NCI-H187 (cell line): ENCODE data around the gene SAMD4A.
"Not testable (repeated sequence)": the region's sequence is repeated elsewhere in the genome, so short reads cannot be mapped to it uniquely, and the experiment has no call there.

Experiments
- DNase-seq, 2 experiments: peaks; one replicate each; lab custom pipeline; 2025; lab: John Stamatoyannopoulos, UW

The SAMD4A gene

GRCh38 chr14:54734966-54735365 lies 168.0 kb downstream of the SAMD4A start:
- DNase-seq: no peak

- DNase-seq: no peak
Measured at GRCh38 chr14:54735424-54735823, 168.5 kb downstream of the SAMD4A start.

DNA sequence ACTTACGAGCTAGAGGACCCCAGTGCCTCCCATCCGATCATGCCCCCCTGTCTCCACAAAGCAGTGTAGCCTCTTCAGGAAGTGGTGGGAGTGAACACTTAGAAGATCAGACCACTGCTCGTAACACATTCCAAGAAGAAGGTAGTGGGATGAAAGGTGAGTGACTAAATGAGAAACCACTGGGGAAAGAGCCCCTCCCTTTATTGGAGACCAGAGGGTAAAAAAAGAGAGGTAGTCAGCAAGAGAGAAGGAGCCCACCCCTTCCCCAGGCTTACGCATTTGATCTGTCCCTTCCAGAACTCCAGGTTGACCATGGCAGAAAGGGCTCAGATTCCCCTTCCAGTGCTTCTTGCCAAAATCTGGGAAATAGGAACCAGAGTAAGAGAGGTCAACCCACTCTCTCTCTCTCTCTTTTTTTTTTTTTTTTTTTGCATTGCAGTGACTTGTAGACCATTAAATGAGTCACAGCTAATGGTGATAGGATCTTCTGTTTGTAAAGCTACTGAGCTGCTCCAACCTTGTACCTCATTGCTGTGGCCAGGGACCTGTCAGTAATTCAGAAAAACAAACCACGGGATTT lies 170.3 kb downstream of the SAMD4A start:
- DNase-seq: no peak

- DNase-seq: no peak
Measured at GRCh38 chr14:54738009-54738408, 171.1 kb downstream of the SAMD4A start.

GRCh38 chr14:54739514-54739913 lies 172.6 kb downstream of the SAMD4A start:
- DNase-seq: no peak

DNA sequence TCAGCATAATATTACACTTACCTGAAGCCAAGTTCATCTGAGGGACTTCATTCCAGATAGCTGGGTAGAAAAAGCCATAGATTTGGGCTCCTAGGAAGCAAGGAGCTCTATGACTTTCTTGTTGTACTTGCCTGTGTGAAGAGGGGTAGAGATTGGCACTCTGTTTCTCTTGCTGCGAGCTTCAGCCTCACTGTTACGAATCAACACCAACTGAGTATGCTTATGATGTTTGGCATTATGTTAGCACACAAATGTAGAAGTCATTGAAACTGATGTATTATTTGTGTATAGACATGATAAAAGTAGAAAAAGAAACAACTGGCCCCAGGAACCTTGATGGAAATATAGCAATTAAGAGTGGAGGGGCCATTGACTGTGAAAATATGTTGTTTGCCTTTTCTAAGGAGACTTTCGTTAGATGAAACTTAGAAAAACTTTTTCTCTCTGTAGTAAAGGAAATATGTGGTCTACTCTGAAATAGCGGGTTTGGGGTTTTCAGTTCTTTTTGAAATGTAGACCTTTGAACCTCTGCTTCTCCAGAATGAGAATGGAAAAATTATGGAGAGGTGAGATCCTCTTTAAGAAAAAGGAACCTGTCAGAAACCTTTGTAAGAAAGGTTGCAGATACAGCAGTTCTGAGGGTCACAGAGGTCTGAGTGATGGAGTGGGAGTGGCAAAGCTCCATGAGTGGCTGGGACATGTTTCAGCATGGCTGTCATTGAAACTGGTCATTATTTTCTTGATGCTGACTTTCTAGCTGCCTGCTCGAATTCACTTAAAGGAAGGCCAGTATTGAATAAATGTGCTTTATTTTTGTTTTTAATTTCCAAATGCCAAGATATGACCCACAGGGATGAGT lies 175.8 kb downstream of the SAMD4A start:
- DNase-seq: no peak

GRCh38 chr14:54743382-54743781 lies 176.5 kb downstream of the SAMD4A start:
- DNase-seq: no peak

- DNase-seq: no peak
Measured at GRCh38 chr14:54746019-54746418, 179.1 kb downstream of the SAMD4A start.

DNA sequence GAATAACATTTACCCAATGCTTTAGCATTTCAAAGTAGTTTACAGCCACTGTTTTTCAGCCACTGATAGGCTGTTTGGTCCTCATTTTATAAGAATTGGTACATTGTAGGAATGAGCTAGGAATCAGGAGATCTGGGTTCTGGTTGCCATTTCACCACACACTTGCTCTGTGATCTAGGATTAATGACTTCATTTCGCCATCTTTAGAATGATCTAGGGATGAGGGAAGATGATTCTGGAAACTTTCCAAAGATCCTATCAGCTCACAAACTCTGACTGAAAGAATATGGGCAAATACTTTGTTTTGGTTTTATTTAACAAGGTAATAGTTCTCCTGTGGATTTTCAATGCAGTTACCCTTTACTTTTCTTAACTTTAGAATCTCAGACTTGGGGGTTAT lies 180.7 kb downstream of the SAMD4A start:
- DNase-seq: no peak

- DNase-seq: no peak
Measured at GRCh38 chr14:54749180-54749579, 182.3 kb downstream of the SAMD4A start.

DNA sequence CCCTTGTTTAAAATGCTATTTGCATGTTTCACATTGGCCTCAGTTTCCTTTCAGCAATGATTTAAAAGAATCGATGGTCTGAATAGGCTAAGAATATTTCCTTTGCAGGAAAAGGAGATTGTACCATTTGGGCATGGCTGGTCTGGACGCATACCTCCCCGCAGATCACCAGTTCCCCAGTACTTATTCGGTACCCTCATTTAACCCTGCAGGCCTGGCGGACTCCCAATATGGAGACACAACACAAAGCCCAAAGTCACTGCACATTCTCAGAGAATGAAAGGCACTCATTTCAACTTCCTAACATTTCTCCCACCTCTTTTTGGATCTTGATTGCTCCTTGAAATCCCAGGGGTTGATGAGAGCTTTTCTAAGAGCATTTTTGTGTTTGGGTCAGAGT lies 182.8 kb downstream of the SAMD4A start:
- DNase-seq: no peak

DNA sequence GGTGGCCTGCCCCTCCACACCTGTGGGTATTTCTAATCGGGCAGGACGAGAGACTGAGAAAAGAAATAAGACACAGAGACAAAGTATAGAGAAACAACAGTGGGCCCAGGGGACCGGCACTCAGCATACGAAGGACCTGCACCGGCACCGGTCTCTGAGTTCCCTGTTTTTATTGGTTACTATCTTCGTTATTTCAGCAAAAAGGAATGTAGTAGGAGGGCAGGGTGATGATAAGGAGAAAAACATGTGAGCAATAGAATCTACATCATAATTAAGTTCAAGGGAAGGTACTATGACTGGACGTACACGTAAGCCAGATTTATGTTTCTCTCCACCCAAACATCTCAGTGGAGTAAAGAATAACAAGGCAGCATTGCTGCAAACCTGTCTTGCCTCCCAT lies 185.7 kb downstream of the SAMD4A start:
- DNase-seq: not testable (repeated sequence)

DNA sequence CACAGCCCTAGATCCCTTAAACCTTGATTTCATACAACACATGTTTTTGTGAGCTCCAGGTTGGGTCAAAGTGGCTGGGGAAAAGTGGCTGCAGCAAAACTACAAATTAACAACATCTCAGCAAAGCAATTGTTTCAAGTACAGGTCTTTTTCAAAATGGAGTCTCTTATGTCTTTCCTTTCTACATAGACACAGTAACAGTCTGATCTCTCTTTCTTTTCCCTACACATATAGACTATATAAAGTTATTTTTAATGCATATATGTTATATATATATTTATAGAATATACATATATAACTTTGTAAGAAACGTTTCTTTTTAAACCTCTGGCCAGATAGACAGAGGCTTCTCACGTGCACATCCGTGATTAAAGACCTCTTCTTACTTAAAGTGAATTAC lies 186.5 kb downstream of the SAMD4A start:
- not testable (repeated sequence) for DNase-seq

GRCh38 chr14:54754116-54754622 lies 187.2 kb downstream of the SAMD4A start:
- DNase-seq: no peak

GRCh38 chr14:54754623-54755386 lies 187.9 kb downstream of the SAMD4A start:
- no peak for DNase-seq

- no peak for DNase-seq
Measured at GRCh38 chr14:54756656-54757392, 189.9 kb downstream of the SAMD4A start.

- no peak for DNase-seq
Measured at GRCh38 chr14:54758041-54758440, 191.1 kb downstream of the SAMD4A start.

DNA sequence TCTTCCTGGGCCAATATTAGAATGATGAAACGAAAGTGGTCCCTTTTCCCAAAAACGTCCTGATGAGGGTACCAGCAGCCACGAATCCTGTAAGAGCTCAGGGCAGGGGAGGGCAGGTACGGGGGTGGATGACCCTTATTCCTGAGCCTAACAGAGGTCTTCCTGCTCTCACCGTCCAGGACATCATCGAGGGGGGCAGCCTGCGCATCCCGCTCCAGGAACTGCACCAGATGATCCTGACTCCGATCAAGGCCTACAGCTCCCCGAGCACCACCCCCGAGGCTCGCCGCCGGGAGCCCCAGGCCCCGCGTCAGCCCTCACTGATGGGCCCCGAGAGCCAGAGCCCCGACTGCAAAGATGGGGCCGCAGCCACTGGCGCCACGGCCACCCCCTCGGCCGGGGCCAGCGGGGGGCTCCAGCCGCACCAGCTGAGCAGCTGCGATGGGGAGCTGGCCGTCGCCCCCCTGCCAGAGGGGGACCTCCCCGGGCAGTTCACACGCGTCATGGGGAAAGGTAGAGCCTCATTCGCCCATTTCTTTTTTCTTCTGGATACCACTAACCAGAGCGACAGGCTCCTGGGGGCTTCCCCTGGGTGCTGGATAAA lies 193.2 kb downstream of the SAMD4A start:
- DNase-seq: no peak

GRCh38 chr14:54760866-54761575 lies 194.1 kb downstream of the SAMD4A start:
- no peak for DNase-seq

- no peak for DNase-seq
Measured at GRCh38 chr14:54761835-54762234, 194.9 kb downstream of the SAMD4A start.

GRCh38 chr14:54762296-54762695 lies 195.4 kb downstream of the SAMD4A start:
- no peak for DNase-seq
